Psoas muscle (tissue), 8 donors: ENCODE results near the gene GAA. TPM values are rescaled to one million over a fixed set of nuclear protein-coding genes. Genes with fewer than 3 reads are reported as not detected.

Source experiments
- ATAC-seq, 4 donors: fragments of 200-7000 bp; cut with Tn5 transposase; one replicate each; pipeline ENCODE4 v1.9.1; 2020; ENCODE audit warnings: moderate library complexity in 3 of 4, mild to moderate bottlenecking in 2 of 4
- DNase-seq, 2 donors: peaks; one replicate each; pipeline ENCODE4 v3.0.0-alpha.2; 2020
- H3K27ac ChIP-seq: fragments of 200-600 bp; one replicate; pipeline ENCODE4 v1.8.0; 2022
- H3K27me3 ChIP-seq, 3 donors: fragments of 200-600 bp in 1 of 3; one replicate each; pipeline versions ENCODE4 v1.6.1 to v1.8.0; 2013 to 2022; ENCODE audit warnings: low read length in 2 of 3, mild to moderate bottlenecking in 2 of 3, moderate library complexity in 1 of 3; ENCODE audit not compliant: insufficient read depth in 3 of 3
- H3K36me3 ChIP-seq, 2 donors: fragments of 200-600 bp in 1 of 2; one replicate each; pipeline versions ENCODE4 v1.6.1 to v1.8.0; 2013 to 2022; ENCODE audit warnings: low read depth in 1 of 2, mild to moderate bottlenecking in 1 of 2, moderate library complexity in 1 of 2; ENCODE audit not compliant: insufficient read depth in 1 of 2
- H3K4me1 ChIP-seq: fragments of 200-600 bp; one replicate; pipeline ENCODE4 v1.8.0; 2022
- H3K4me3 ChIP-seq: fragments of 200-600 bp; one replicate; pipeline ENCODE4 v1.8.0; 2022; ENCODE audit warnings: mild to moderate bottlenecking
- H3K9me3 ChIP-seq: fragments of 200-600 bp; one replicate; pipeline ENCODE4 v1.8.0; 2022
- CTCF ChIP-seq: fragments of 200-600 bp; IDR thresholded peaks from one replicate; pipeline ENCODE4 v1.8.0; 2022; ENCODE audit warnings: antibody characterized with exemption
- WGBS, 3 donors: extraction: QIAGEN DNeasy Blood & Tissue Kit; methylation state at CpG; one replicate each; pipeline versions ENCODE4 v1.1.6 to v1.1.7; 2013; 5-methylcytosine and 5-hydroxymethylcytosine counted together
- intact Hi-C, 2 donors: fragments of 100-400 bp; cut with DNase I; formaldehyde crosslinking; loops; one replicate each; pipeline versions ENCODE4 v1.11.0 to v1.14.2; 2022
- polyA plus RNA-seq, 3 donors: library from polyadenylated mRNA; stranded (reverse); fragments of 200-250 nt; gene quantifications; one replicate each; pipeline ENCODE4 v1.2.3, GENCODE V29; 2013
- total RNA-seq, 4 donors: library from RNA; stranded (reverse); fragmentation: NEBNext Ultra II Directional in 2 of 4; extraction: Animal tissue kit (Norgen Biotek cat#: 25700) in 2 of 4; gene quantifications; one replicate each; pipeline versions ENCODE4 v1.2.1 to v1.2.4, GENCODE V29; 2021 to 2023
- donor health status: healthy with polysubstance abuse.
- donor health status: DM: no; HTN: no; CAD: no; lungs with moderate emphysema.
- donor health status: Bipolar disorder and iron deficiency.
- donor health status: healthy.
- donor health status: DM: yes; HTN: yes; CAD: no.
- donor health status: DM: no; HTN: no; CAD: no.
- donor health status: DM: no; HTN: no; CAD: no.
- donor health status: DM: yes; HTN: yes; CAD: no.

The GAA gene
- total and polyA plus RNA-seq, 7 donors: 19.6 to 42.4 (median 27.3) TPM

- Histone ChIP-seq H3K27ac (no peak overlapping the region), H3K36me3 (peaks cover 0 to 44% of the 10 kb centered on the region in 2 donors), H3K4me3 (no peak overlapping the region), H3K27me3 (no peaks in the 10 kb centered on the region), H3K9me3 (no peaks in the 10 kb centered on the region), H3K4me1 (peaks cover 7% of the 10 kb centered on the region)
- peak in 1 of 2 donors; percentile 17 for DNase-seq
- no peak for TF ChIP-seq CTCF
- 86 to 91% (median 87%) methylated on average over 12 of the region's 12 CpGs for WGBS, 3 donors
- ATAC-seq: no peak
- intact Hi-C loops: loop anchor here in 1 of 2 donors (10.0 kb wide), 1 partner anchor 258 kb away; no protein-coding TSS in a partner anchor
Measured at GRCh38 chr17:80106751-80107150, 5.4 kb downstream of the GAA start.

GRCh38 chr17:80107231-80108021 lies 6.0 kb downstream of the GAA start:
- Histone ChIP-seq H3K36me3 (peaks cover 0 to 51% of the 10 kb centered on the region in 2 donors), H3K9me3 (no peaks in the 10 kb centered on the region), H3K4me3 (no peak overlapping the region), H3K27me3 (no peaks in the 10 kb centered on the region), H3K27ac (no peak overlapping the region), H3K4me1 (peaks cover 2% of the 10 kb centered on the region)
- DNase-seq (peak; percentile 13 to 39), ATAC-seq (no peak)
- TF ChIP-seq CTCF: no peak
- WGBS, 3 donors: 90 to 94% (median 92%) methylated on average over 45 to 46 of the region's 46 CpGs
- intact Hi-C loops: loop anchor here in 1 of 2 donors (10.0 kb wide), 1 partner anchor 257 kb away; no protein-coding TSS in a partner anchor

- DNase-seq: peak in 1 of 2 donors; percentile 41
- 90 to 93% (median 91%) methylated on average over 36 to 40 of the region's 40 CpGs for whole genome bisulfite sequencing, 3 donors
Measured at GRCh38 chr17:80108036-80108971, 6.9 kb downstream of the GAA start.

More at GRCh38 chr17:80108036-80108971, 6.9 kb downstream of the GAA start:
- intact Hi-C loops: loop anchor here in 1 of 2 donors (10.0 kb wide), 1 partner anchor 256 kb away; no protein-coding TSS in a partner anchor
- no peaks in the 10 kb centered on the region for H3K9me3 ChIP-seq
- H3K27me3 ChIP-seq: no peaks in the 10 kb centered on the region
- no peak overlapping the region for H3K4me3 ChIP-seq
- ATAC-seq: no peak
- H3K27ac ChIP-seq: no peak overlapping the region
- H3K36me3 ChIP-seq: peaks cover 0 to 59% of the 10 kb centered on the region in 2 donors
- no peaks in the 10 kb centered on the region for H3K4me1 ChIP-seq
- no peak for TF ChIP-seq CTCF
